ENCODE results near the gene SLC2A5. TPM values are rescaled to one million over a fixed set of nuclear protein-coding genes. Genes with fewer than 3 reads are reported as not detected.
"Not testable (repeated sequence)": the region's sequence is repeated elsewhere in the genome, so short reads cannot be mapped to it uniquely, and the experiment has no call there.

Gene SLC2A5
- total RNA-seq, 1 donor = 63.8 TPM

DNA sequence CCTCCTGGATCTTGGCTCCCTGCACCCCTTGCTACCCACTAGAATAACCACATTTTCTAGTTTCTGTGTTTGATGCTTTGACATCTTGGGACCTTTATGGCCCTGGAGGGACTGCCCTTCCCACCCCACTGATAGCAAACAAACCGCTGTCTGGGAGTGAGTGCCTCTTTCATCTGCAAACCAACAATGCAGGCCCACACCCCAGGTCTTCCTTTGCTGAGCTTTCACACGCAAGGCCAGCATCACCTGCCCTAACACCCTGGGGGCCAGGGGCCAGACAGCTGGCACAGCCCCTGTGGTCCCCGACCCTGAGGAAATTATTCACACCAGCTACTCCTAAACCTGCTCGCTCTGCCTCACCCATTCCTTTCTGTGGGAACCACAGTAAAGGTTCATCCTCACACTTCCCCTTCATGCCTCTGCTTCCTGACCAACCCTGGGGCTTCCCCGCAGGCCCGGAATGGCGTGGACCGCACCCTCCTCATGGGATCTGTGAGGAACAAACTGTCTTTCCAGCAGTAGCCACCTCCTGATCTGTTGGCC lies 58.6 kb downstream of the SLC2A5 start:
- DNase-seq (ENCODE audit: low read depth in 2 of 3, low spot score in 2 of 3) = no peak

DNA sequence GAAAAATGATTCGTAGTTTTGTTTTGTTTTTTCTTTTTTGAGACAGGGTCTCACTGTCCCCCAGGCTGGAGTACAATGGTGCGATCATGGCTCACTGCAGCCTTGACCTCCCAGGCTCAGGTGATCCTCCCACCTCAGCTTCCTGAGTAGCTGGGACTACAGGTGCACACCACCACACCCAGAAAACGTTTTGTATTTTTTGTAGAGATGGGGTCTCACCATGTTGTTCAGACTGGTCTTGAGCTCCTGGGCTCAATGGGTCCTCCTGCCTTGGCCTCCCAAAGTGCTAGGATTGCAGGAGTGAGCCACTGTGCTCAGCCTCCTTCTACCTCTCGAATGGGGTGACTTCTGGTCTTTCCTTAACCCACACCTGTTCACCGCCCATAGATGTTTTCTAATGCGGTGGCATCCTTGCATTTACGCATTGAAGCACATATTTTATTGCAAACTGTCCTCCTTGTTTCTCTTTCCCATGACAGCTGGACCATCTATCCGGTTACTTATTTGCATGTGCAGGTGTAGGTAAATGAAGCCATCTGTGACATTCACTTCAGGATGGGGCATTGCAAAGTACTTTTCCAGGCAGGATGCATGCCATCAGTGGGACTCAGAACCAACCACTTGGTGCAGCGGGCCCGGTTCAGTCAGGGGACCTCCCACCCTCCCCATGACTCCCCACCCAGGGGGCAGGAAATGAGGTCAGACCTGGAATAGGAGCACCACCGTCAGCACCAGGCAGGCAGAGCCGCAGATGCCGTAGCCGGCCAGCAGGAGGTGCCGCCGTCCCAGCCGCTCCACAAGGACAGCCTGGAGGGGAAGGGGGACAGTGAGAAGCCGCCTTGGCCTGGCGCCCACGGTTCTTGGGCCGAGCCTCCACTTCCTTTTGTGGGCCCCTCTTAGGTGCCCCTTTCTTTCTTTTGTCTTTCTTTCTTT lies 59.7 kb downstream of the SLC2A5 start:
- peak in 2 of 3 donors; percentile 53 to 64 for DNase-seq (ENCODE audit: low read depth in 2 of 3, low spot score in 2 of 3)

DNA sequence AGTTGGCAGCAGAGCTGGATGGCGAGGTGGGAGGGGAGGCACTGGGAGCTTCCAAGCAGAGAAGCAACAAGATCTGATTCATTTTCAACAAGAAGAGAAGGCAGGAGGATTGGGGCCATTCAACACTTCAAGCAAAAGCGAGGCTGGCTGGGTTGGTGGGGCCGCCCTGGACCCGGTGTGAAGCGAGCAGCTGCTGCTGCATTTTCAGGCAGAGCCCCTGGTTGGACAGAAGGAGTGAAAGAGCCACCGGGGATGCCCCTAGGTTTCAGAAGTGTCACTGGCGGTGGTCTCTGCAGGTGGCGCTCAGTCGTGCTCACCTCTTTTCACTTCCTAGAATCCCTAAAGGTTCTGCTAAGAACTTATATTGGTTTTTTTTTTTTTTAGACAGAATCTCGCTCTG lies 61.2 kb downstream of the SLC2A5 start:
- no peak for DNase-seq (ENCODE audit: low read depth in 2 of 3, low spot score in 2 of 3)

DNA sequence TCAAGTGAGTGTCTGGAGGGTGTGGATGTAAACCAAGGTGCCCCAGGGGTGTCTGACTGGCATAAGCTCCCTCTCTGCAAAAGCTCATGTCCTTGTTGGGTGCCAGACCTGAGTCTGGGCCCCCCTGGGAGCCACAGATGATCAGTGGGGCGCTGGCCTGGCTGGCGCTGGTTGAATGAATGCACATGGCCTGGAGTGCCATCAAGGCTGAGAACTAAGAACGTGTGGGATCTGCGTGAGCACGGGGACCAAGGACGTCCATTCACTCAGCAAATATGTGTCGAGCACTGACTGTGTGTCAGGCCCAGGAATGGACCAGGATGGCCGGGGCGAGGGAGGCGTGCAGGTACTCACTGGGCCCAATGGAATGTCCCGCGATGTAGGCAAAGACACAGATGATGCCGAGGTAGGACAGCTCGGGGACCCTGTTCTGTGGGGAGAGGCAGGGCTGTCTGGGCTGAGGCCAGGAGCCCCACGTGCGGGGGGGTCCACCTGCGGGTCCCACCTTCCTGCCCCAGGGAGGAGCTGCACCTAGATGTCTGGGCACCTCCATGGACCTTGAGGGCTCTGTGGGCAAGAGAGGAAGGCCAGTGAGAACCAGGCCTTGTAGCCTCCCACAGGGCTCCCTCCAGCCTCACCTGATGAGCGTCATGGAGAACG lies 62.3 kb downstream of the SLC2A5 start:
- DNase-seq (ENCODE audit: low read depth in 2 of 3, low spot score in 2 of 3) = no peak

DNA sequence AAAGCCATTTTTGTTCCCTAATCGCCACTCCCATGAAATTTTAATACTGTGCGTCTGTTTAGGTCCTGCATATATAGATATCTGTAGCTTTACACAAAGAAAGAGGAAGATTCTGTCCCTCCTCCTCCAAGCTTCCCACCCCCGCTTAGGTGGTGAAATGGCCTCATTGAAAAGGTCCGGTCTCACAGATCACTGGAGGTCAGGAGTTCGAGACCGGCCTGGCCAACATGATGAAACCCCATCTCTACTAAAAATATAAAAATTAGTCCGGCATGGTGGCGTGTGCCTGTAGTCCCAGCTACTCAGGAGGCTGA lies 64.1 kb downstream of the SLC2A5 start:
- no peak for DNase-seq (ENCODE audit: low read depth in 2 of 3, low spot score in 2 of 3)

DNA sequence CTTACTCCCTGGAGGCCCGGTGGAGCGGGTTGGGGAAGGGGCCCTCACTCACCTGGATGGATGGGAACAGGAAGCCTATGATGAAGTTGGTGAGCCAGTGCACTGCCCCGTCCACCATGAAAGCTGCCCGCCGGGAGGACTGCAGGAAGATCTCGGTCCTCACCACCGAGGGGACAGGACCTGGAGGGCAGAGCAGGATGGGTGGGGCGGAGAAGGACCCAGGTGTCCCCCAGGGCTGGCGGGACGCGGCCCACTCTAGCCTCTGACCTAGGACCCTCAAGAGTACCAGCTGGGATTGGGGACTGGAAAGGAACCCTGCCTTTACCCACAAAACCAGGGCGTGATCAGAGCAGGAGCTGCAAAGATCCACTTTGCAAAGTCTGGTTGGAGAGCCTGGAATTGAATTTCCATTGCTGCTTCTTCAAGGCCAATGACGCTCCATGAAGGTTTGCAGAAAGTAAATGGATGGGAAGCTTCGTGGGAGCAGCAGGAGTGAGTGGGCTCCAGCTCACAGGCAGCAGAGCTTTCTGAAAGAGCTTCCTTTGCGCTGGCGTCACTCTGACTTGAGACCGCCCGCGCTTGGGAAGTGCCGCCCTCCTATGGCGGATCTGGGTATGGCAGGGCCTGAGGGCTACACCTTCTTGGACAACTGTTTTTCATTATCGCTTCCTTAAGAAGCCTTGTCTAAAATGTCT lies 64.6 kb downstream of the SLC2A5 start:
- peak; percentile 61 to 86 (median 77) for DNase-seq (ENCODE audit: low read depth in 2 of 3, low spot score in 2 of 3)

DNA sequence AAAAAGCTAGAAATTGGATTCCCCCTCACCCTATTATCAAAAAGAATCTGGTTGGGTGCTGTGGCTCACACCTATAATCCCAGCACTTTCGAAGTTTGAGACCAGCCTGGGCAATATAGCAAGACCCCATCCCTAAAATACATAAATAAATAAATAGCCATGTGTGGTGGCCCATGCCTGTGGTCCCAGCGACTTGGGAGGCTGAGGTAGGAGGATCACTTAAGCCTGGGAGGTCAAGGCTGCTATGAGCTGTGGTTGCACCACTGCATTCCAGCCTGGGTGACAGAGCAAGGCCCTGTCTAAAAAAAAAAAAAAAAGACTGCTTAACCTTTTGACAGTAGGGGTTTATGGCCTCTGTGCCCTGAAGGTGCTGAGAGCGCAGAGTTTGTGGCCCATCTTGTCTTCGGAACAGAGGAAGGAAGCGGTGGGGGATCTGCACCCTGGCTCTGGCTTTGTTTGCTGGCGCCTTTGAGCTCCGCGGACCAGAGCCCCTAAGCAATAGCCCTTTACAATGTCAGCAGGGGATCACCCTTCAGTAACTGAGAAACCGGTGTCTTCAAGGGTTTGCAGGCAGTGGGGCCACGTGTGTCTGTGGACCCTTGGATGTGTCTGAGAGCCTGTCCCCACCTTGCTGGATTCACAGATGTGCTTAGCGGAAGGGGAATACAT lies 65.3 kb downstream of the SLC2A5 start:
- DNase-seq (ENCODE audit: low read depth in 2 of 3, low spot score in 2 of 3) = peak in 1 of 3 donors; percentile 47

DNA sequence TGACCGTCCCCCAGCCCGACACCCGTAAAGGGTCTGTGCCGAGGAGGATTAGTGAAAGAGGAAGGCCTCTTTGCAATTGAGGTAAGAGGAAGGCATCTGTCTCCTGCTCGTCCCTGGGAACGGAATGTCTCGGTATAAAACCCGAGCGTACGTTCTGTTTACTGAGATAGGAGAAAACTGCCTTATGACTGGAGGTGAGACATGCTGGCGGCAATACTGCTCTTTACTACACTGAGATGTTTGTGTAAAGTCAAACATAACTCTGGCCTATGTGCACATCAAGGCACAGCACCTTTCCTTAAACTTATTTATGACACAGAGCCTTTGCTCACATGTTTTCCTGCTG lies 67.2 kb downstream of the SLC2A5 start:
- DNase-seq (ENCODE audit: low read depth in 2 of 3, low spot score in 2 of 3) = not testable (repeated sequence)

DNA sequence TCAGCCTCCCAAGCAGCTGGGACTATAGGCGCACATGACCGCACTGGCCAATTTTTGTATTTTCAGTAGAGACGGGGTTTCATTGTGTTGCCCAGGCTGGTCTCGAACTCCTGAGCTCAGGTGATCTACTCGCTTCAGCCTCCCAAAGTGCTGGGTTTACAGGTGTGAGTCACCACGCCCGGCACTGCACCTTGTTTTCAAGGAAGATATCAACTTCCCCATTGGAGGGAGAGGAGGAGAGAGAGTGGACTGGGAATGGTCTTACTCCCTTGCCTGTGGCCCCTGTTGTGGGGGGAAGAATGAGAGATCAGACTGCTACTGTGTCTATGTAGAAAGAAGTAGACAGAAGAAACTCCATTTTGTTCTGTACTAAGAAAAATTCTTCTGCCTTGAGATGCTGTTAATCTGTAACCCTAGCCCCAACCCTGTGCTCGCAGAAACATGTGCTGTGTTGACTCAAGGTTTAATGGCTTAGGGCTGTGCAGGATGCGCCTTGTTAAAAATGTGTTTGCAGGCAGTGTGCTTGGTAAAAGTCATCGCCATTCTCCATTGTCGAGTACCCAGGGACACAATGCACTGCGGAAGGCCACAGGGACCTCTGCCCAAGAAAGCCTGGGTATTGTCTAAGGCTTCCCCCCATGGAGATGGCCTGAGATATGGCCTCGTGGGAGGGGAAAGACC lies 67.8 kb downstream of the SLC2A5 start:
- not testable (repeated sequence) for DNase-seq (ENCODE audit: low read depth in 2 of 3, low spot score in 2 of 3)

DNA sequence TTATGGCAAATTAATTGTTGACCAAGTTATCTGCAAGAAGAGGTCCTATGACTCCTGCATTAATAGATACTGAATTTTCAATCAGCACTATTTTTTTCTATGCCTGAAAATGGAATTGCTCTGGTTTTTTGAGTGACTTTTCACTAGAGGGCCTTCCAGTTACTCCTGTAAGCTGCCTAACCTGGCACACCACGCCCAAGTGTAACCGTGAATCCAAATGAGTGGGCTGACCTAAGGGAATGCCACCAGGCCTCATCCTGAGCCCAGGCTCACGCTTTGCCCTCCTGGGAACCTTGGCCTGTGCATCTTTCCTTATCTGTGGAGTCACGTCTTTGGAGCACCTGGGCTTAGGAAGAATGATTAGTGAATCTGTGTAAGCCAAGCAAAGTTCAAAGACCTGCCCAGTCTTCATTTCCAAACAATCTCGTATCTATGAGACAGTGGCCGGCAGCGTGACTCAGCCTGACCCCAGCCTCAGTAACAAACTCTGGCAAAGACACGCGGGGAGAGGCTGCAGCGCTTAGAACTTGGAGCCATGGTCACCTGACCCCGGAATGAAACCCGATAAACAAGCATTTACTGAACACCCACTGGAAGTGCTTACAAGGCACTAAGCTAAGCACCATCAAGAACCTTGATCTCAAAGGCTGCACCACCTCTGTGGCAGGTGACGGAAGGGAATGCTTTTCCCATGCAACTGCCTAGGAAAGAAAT lies 75.3 kb downstream of the SLC2A5 start:
- DNase-seq (ENCODE audit: low read depth in 2 of 3, low spot score in 2 of 3) = not testable (repeated sequence)

DNA sequence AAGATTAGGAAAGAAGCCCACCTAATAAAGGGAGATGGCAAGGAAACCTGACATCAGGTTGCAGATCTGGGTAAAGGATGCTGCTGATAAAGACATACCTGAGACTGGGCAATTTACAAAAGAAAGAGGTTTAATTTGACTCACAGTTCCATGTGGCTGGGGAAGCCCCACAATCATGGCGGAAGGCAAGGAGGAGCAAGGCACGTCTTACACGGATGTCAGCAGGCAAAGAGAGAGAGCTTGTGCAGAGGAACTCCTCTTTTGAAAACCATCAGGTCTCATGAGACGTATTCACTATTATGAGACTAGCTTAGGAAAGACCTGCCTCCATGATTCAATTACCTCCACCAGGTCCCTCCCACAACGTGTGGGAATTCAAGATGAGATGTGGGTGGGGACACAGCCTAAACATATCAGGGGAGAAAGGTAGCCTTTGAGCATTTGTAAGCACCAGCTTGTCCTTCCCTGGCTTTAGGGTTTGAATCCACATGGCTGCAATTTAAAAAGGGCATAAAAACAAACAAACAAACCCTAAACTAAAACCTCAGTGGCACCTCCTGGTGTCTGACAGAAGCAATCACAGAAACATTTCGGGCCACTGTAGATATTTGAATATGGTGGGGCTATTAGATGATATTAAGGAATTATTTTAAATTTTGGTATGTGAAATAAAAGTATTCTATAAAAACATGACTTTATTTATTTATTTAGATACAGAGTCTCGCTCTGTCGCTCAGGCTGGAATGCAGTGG lies 76.3 kb downstream of the SLC2A5 start:
- DNase-seq (ENCODE audit: low read depth in 2 of 3, low spot score in 2 of 3) = no peak

DNA sequence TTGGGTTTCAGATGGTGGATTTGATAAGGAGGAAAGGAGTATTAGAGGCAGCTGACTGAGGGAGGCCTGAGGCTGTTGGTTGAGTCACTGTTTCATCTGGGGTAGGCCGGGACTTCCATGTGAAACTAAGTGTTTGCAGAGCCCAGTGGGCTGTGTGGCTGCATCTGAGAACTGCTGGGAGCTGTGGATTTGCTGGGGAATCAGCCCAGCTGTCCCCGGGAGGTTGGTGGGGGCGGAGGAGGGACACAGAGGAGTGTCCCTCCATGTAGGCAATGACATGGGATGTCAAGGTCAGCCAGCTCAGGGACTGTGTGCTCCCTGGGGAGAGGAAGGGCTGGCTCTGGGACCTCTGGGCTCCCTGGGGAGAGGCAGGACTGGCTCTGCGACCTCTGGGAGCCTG lies 79.6 kb downstream of the SLC2A5 start:
- no peak for DNase-seq (ENCODE audit: low read depth in 2 of 3, low spot score in 2 of 3)

DNA sequence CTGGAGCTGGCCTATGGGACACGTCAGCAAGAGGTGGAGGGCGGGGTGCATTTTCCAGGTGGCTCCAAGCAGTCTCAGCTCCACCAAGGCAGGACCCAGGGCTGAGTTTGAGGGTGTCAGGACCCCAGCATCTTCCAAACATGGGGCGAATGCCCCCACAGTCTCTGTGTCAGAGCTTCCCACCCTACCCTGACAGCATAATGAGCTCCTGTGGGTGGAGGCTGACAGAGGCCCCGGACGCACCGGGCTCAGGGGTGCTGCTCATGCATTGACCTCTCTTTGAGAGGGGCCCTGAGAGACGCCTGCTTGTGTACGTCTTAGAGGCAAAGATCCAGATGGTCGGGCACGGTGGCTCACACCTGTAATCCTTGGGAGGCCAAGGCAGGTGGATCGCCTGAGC lies 80.4 kb downstream of the SLC2A5 start:
- DNase-seq (ENCODE audit: low read depth in 2 of 3, low spot score in 2 of 3) = no peak

DNA sequence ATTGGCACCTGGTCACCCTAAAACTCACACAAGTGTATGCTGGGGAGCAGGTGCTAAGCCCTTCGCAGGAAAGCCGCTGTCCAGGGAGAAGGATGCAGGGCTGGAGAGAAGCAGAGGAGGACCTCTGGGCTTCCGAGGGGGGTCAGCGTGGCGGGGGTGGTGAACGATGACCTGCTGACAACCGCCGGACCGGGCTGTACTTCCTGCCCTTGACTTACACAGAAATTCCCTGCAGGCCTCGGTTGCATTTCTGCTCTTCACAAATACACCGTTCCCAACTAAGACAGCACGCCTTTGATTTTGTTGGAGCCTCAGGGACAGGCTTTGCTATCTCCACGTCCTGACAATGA lies 80.8 kb downstream of the SLC2A5 start:
- no peak for DNase-seq (ENCODE audit: low read depth in 2 of 3, low spot score in 2 of 3)

DNA sequence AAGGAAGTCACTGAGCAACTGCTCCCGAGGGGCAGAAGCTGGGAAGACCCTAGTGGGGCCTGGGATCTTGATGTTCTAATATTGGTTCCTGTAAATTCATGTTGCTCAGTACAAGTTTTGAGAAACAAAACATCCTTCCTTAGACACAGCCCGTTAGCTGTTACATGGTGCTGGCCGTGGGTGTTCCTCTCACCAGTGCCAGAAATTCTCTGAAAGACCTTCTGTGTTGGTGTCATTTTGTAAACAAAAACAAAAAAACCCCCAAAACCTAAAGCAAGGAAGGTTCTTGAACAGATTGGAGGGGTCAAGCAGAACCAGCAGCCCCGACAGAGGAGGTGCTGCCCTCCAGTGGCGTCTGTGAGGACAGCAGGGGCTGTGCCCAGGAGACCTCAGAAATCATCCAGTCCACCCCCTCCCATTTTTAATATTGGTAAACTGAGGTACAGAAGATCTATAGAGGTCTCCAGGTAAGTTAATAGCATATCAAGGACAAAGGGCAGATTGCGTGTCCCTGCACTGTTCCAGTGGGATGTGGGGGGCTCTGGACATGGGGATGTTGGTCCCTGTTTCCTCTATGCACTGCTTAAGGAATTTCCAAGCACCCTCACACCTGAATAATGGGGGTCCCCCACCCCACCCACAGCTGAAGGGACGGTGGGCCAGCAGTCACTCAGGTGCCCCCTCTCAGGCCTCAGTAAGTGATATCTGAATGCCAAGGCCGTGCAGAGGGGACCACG lies 81.4 kb downstream of the SLC2A5 start:
- DNase-seq (ENCODE audit: low read depth in 2 of 3, low spot score in 2 of 3) = peak in 2 of 3 donors; percentile 36 to 45

DNA sequence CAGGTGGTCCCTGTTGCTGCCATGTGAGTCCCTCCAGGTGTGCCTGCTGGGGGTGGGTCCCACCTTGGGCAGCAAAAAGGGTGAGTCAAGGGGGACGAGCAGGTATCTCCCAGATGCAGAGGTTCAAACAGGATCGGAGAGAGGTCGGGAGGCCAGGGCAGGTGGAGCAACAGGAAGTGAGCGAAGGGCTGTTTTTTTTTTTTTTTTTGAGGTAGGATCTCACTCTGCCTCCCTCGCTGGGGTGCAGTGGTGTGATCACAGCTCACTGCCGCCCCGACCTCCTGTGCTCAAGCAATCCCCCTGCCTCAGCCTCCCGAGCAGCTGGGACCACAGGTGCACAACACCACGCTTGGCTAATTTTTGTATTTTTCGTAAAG lies 82.6 kb downstream of the SLC2A5 start:
- no peak for DNase-seq (ENCODE audit: low read depth in 2 of 3, low spot score in 2 of 3)

DNA sequence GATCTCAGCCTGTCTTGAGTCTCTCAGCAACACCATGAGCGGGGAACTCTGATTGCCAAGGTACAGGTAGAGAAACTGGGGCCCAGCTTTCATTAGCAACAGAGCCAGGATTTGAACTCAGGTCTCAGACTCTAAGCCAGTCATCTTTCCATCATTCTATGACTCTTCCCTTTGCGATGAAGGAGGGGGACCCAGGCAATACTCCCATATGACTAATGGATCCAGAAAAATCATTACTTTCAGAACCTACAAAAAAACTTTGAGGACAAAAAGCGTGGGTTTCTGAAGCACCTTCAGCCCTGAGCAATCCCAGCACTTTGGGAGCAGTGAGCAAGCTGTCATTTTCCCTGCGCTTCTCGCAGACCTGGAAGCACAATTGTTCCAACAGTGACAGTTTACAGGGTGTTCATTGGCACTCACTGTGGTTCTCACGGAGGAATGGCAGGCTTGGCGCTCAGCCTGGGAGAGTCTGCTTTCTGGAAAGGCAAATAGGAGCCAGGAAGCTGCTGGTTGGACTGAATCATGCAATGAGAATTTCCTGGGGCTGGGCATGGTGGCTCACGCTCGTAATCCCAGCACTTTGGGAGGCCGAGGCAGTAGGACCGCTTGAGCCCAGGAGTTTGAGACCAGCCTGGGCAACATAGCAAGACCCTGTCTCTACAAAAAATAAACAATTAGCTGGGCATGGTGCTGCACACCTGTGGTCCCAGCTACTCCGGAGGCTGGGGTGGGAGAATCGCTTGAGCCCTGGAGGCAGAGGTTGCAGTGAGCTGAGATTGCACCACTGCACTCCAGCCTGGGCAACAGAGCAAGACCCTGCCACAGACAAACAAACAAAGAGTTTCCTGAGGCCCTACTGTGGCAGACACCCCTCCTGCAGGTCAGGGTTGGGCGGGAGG lies 83.3 kb downstream of the SLC2A5 start:
- DNase-seq (ENCODE audit: low read depth in 2 of 3, low spot score in 2 of 3) = no peak
